Measurements from ENCODE around the gene HMGCR.

Gene HMGCR

DNA sequence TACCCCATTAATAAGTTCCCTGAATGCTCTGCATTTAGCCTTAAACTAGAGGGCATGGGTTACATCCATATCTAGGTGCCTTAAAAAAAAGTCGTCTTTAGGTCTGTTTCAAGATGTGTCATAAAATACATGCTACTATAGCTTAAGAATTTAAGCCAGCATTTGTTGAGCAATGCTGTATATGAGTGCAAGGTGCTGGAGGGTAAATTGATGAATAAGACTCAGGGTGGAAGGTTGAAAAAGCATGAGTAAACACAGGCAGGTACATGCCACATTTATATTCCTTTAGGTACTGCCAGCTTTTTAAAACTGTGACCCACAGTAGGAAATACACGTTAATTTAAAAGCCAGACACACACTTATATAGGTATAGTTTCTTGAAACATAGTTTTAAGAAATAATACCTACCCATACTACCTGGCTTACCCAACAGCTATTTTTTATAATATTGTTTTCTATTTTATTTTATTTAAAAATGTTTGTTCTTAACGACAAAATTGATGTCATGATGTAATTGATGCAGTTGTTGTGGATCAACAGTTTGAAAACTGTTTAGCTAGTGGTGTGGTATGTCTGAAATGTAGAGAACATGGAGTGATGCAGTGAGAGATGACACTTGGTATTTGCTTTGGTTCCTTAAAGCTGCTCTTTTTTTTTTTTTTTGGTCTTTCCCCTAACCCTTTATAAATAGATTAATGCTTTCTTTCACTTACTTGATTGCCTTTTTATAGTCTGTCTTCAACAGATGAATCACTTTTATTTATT, 3.9 kb downstream of the HMGCR start:
- DNase-seq (ENCODE audit: low read depth in 2 of 2), result no peak

DNA sequence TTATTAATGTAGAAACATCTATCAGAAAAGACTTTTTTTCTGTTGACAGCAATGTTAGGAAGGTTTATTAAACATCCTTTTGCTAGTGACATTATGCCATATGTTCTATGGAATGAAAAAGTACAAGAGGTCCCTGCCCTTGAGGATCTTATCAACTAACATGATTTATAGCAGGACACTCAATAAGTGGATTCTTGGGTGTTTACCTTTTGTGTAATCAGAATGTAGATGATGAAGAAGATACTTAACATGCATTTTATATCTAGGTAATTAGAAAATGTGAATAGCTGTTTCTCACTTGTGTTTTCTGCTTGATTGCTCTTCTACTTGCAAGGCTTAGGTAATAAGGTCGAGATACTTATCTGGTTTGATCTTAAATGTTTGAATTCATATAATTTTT, 4.9 kb downstream of the HMGCR start:
- no peak for DNase-seq (ENCODE audit: low read depth in 2 of 2)

DNA sequence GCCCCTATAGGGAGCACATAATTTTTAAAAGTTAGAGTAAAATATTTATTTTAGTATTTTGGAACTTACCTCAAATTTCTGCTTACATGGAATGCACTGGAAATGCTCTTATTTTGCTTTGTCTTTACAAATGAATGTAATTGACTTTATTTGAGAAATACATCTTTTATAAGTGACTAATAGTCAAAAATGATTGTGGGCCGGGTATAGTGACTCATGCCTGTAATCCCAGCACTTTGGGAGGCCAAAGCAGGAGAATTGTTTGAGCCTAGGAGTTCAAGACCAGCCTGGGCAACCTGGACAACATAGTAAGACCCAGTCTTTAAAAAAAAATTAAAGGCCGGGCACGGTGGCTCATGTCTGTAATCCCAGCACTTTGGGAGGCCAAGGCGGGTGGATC, 5.8 kb downstream of the HMGCR start:
- DNase-seq (ENCODE audit: low read depth in 2 of 2), result no peak

DNA sequence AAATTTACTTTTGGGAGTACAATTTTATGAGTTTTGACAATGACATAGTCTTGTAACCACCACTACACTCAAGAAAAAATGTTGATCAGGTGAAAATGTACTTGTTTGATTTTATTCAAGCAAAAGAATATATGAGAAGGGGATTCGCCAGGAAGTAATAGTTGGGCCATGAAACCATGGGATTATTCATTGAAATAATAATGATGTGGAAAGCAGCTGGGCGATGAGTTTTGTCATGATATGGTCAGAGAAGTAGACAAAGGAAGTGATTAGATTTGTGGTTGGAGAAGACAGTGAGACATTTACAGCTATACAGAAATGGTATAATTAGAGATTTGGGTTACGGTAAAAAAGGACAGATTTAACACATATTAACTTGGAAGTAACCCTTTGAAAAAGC, 11.2 kb downstream of the HMGCR start:
- DNase-seq (ENCODE audit: low read depth in 2 of 2), result no peak

DNA sequence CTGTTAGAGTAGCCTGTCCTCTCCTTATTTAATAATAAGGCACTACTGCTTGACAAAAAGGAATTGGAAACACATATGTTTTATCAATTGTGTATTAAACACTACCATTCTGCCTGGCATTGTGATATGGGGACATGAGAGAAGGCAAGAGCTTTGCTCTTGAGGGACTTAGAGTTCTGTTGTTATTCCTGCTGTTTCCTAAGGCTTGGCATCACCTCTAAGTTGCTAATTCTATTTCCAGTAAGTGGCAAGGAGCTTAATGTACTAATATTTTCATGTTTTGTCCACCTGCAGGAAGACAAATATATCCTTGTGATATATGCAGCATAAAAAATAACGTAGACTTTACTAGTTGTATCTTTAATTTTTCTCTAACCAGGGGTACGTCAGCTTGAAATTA, 12.6 kb downstream of the HMGCR start:
- no peak for DNase-seq (ENCODE audit: low read depth in 2 of 2)

DNA sequence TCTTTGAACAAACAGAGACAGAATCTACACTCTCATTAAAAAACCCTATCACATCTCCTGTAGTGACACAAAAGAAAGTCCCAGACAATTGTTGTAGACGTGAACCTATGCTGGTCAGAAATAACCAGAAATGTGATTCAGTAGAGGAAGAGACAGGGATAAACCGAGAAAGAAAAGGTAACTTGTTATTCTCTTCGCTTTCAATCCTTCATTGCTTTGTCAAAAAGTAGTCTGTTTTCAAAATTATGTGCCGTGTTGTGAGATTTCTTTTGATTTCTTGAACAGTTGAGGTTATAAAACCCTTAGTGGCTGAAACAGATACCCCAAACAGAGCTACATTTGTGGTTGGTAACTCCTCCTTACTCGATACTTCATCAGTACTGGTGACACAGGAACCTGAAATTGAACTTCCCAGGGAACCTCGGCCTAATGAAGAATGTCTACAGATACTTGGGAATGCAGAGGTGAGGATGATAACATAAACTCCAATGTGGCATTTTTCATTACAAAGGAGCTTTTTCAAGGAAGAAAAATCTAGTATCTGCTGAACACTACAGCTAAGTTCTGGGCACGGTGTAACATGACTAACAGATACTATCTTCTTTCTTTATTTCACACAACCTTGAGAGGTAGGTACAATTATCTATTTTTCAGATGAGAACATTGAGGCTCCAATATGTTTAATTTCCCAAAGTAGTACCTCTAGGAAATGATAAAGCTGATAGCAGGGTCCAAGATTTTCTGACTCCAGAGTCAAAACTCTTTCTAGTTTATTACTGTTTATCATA, 14.3 kb downstream of the HMGCR start:
- no peak for DNase-seq (ENCODE audit: low read depth in 2 of 2)

DNA sequence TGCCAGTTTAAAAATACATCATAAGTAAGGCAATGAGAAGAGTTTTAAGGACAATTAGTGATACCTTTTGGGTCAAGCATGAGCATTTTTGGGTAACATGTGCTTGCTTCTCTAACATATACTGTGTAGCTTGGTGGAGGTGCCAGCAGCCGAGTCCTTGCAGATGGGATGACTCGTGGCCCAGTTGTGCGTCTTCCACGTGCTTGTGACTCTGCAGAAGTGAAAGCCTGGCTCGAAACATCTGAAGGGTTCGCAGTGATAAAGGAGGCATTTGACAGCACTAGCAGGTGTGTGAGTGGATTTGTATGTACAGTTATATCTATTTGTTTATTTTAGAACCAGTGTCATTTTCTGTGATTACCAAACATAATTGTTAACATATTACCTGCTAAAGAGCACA, 18.2 kb downstream of the HMGCR start:
- DNase-seq (ENCODE audit: low read depth in 2 of 2), result no peak

DNA sequence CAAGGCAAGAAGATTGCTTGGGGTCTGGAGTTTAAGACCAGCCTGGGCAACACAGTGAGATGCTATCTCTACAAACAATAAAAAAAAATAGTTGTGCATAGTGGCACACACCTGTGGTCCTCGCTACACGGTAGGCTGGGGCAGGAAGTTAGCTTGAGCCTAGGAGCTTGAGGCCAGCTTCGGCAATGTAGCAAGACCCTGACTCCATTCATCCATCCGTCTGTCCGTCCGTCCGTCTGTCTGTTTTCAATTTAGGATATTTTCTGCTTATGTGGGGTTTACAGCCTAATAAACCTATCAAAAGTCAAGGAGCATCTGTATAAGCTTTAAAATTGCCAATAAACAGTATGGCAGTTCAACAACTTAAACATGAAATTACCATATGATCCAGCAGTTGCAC, 19.7 kb downstream of the HMGCR start:
- DNase-seq (ENCODE audit: low read depth in 2 of 2), result no peak

DNA sequence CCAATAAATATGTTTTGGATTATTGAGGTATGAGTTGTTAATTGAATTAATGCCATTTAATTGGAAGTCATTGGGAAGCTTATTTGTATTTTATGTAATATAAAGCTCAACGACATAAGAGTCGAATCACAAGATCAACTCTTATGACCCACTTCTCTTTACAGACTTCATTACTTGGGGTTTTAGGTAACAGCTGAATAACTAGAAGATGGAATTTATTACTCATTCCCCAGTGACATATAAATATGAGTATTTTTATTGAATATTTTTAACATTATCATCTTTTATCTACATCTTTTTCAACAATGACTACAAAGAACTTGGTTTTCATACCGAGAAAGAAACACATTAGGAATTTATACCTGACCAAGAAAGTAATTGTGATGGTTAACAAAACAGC, 21.1 kb downstream of the HMGCR start:
- no peak for DNase-seq (ENCODE audit: low read depth in 2 of 2)

DNA sequence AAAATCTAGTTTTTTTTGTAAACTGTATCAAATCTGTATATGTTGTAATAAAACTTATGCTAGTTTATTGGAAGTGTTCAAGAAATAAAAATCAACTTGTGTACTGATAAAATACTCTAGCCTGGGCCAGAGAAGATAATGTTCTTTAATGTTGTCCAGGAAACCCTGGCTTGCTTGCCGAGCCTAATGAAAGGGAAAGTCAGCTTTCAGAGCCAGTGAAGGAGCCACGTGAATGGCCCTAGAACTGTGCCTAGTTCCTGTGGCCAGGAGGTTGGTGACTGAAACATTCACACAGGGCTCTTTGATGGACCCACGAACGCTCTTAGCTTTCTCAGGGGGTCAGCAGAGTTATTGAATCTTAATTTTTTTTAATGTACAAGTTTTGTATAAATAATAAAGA, 24.3 kb downstream of the HMGCR start:
- DNase-seq (ENCODE audit: low read depth in 2 of 2), result no peak

DNA sequence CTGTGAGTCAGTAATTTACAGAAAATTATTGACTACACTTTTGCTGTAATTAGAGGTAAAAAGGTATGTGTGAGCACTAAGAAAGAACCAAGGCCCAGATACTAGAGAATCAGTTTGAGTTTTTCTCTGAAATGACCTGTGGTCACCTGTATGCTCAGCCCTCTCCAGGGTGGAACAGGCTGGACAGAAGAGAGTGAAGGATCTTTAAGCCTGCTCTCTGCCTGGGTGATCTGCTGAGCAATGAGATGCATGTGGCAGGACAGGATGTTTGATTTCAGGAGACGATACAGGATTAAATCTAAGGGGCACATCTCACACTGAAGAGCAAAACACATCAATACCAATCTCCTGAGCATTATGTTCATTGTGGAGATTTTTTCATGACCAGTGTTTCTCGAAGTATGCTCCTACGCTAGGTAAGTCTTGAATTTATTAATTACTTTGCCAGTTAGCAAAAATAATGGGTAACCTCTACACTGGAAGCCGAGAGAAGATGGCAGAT, 25.5 kb downstream of the HMGCR start:
- DNase-seq (ENCODE audit: low read depth in 2 of 2), result no peak

DNA sequence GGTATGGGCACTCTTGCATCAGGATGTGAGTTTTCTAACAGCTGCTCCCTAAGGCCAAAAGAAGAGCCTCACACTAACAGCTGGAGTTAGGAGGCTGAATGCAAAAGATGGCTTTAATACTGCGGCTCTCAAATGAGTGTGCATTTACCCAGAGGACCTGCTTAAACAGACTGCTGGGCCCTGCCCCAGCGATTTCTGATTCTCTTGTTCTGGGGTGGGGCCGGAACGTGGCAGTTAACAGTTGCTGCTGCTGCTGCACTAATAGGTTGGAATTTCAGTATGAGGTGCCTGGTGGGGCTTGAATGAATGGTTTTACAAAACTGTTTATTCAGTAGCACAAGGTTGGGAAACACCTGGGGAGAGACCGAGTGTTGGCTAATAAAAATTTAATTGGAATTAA, 26.1 kb downstream of the HMGCR start:
- no peak for DNase-seq (ENCODE audit: low read depth in 2 of 2)

DNA sequence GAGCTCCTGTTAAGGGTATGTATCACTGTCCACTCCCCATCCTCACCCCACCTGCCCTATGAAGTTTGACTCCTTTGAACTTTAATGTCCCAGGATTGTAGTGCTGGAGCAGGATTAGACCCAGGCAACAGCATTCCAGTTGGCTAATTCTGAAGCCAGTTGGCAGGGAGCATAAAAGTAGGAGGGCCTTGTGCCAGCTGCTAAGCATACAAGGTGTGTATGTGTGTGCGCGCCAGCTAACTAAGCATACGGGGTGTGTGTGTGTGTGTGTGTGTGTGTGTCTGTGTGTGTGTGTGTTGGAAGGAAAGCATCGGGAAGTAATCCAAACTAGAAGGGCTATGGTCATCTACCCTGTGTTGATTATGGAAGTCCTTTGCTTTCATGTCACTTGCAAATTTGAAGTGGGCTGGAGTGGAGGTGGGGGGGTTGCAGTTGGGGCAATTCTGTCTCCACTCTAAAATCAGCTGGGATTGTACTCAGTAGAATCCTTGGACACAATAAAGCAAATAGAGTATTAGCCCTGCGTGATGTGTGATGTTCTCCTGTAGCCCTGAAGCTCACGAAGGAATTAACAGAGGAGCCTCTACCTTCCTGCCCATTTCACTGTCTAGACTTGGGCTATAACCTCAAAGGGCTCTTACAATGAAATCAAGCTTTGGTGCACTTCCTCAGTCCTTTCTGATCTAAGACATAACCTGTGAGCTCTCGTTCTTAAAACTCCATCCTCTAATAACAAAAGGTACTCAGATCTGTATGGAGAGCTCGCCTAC, 26.9 kb downstream of the HMGCR start:
- no peak for DNase-seq (ENCODE audit: low read depth in 2 of 2)

DNA sequence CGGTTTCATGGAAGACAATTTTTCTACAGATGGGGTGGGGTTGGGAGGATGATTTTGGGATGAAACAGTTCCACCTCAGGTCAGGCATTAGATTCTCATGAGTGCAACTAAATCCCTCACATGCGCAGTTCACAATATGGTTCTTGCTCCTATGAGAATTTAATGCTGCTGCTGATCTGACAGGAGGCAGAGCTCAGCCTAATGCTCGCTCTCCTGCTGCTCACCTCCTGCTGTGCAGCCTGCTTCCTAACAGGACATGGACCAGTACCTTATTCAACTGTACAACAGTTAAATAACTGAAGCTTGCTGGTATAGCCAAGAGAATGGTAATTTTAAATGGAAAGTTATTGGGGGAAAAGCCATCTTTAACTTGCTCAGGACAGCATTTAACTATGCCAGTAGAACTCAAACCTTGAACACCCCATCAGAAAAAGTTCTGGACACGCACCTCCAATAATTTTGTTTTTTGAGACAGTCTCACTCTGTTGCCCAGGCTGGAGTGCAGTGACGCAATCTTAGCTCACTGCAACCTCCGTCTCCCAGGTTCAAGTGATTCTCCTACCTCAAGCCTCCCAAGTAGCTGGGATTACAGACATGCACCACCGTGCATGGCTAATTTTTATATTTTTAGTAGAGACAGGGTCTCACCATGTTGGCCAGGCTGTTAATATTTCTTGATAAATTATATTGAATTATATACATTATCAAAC, 27.7 kb downstream of the HMGCR start:
- no peak for DNase-seq (ENCODE audit: low read depth in 2 of 2)

DNA sequence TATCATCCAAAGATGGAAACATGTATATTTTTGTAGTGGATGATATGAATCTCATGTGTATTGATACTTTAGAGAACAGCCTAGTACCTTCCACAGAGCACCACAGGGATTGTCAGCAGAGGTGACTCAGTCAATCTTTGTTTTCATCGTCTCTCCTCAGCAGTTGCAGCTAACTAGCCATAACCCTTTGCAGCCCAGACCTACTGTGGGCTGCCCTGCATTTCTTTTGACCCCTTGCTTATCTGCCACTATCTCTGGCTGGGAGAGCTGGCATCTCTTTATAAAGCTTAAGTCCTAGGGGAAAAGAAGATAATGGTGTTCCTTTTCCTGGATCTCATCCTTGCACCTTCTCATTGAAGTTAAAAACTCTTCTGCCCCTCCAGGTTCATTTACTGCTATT, 28.7 kb downstream of the HMGCR start:
- no peak for DNase-seq (ENCODE audit: low read depth in 2 of 2)

DNA sequence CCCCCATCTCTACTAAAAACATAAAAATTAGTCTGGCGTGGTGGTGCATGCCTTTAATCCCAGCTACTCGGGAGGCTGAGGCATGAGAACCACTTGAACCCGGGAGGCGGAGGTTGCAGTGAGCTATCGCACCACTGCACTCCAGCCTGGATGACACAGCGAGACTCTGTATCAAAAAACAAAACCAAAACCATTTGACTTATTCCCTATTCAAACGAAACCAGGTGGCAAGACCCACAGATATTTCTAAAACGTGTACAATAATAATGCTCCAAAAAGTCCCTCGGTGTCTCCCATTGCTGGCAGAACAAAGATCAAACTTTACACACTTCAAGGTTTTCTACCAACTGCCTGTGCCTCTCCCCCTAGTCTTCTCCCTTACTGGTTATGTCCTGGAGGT, 29.8 kb downstream of the HMGCR start:
- no peak for DNase-seq (ENCODE audit: low read depth in 2 of 2)

DNA sequence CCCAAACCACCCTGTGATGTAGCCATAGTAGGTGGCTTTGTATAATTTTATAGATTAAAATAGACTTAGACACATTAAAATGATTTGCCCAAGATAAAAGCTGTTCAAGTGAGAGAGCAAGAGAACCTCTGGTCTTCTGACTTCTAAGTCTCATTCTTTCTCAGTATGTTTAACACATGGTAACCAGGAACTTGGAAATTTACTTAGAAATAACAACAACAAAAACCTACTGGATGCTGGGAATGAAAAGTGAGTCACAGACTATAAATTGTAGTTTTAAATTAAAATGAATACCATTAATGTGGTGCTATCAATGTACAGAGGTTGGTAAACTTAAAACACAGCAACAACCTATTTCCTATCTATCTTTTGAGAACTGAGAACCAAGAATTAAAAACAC, 30.4 kb downstream of the HMGCR start:
- DNase-seq (ENCODE audit: low read depth in 2 of 2), result no peak

DNA sequence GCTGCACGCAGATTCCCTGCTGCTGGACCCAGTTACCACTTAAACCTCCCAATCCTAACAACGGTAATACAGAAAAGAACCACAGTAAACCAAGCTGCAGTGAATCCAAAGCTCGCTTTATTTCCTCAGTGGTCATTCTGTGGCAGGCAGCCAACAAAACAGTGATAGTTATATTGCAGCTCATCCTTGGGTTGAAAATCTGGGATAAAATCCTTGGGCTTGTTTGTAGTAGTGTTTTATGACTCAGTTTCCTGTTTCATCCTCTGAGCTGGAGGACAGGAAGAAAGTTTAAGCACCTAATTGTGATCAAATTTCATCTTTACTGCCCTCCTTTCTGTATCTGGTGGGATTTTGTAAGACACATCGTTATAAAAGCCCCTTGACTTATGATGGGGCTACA, 31.4 kb downstream of the HMGCR start:
- no peak for DNase-seq (ENCODE audit: low read depth in 2 of 2)

DNA sequence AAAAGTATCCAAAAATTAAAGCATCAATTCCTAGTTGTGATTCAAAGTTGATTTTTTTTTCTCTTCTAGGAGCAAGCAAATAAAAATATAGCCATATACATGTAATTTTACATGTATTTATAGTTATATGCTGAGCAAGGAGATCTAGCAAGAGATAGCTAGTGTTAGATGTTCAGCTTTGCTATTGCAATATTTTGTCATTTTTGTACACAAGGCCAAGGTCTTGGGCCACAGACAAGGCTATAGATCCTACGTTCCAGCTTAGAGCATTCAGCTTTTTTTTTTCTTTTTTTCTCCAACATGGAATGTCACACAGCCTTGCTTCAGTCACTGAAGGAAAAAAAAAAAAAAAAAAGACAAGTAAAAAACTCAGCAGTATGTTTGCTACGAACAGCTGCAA, 36.8 kb downstream of the HMGCR start:
- DNase-seq (ENCODE audit: low read depth in 2 of 2), result no peak

DNA sequence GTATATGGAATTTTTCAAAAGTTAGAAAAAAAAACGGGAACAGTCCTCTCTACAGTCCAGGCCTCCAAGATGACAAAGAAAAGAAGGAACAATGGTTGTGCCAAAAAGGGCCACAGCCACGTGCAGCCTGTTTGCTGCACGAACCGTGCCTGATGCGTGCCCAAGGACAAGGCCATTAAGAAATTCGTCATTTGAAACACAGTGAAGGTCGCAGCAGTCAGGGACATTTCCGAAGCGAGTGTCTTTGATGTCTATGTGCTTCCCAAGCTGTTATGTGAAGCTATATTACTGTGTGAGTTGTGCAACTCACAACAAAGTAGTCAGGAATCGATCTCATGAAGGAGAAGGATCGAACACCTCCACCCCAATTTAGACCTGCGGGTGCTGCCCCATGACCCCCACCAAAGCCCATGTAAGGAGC, 37.4 kb downstream of the HMGCR start:
- DNase-seq (ENCODE audit: low read depth in 2 of 2), result no peak

DNA sequence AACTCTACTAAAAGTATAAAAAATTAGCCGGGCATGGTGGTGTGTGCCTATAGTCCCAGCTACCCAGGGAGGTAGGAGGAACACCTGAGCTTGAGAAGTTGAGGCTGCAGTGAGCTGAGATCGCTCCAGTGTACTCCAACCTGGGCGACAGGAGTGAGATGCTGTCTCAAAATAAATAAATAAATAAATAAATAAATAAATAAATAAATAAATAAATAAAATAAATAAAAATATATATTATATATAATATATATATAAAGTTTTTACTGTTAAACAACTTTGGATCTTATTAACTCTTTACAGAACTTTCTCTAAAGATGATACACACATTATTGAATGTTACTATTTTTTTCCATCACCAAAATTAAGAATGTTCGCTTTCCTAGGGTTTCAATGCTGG, 38.4 kb downstream of the HMGCR start:
- DNase-seq (ENCODE audit: low read depth in 2 of 2), result no peak

DNA sequence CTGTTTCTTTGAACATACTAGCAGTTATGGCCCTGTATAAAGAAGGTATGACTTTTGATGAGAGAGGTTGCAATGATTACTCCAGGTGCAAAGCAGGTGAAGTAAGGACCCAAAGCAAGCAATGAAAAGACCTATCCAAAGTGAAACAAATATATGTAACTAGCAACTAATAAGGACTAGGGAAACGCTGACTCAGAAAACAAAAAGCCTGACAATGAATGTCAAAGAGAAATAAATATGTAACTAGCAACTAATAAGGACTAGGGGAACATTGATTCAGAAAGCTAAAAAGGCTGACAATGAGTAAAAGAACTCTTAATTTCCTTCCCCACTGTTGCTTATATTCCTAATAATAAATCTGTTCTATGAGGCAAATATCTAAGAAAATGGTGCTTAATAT, 43.1 kb downstream of the HMGCR start:
- DNase-seq (ENCODE audit: low read depth in 2 of 2), result no peak
